Osteoblast (primary cell): ENCODE measurements around the gene AGMO. TPM values are rescaled to one million over a fixed set of nuclear protein-coding genes. Genes with fewer than 3 reads are reported as not detected.

ENCODE experiments used
- DNase-seq: peaks from one replicate; pipeline ENCODE4 v3.0.0; 2011; ENCODE audit warnings: low spot score, mixed read lengths; ENCODE audit not compliant: insufficient read length; ENCODE audit errors: missing footprints
- H2AFZ ChIP-seq: 2 replicates; pipeline ENCODE4 v1.6.0; 2011; ENCODE audit warnings: mild to moderate bottlenecking, low read length
- H3K27ac ChIP-seq: 2 replicates; pipeline ENCODE4 v1.5.1; 2011; ENCODE audit warnings: mild to moderate bottlenecking, low read depth, low read length, moderate library complexity
- H3K27me3 ChIP-seq: 2 replicates; pipeline ENCODE4 v1.6.0; 2012; ENCODE audit warnings: mild to moderate bottlenecking, control low read depth, inconsistent platforms, low read length, moderate library complexity; ENCODE audit not compliant: insufficient read depth
- H3K36me3 ChIP-seq: 2 replicates; pipeline ENCODE4 v1.5.1; 2011; ENCODE audit warnings: mild to moderate bottlenecking, low read length, control low read depth, moderate library complexity; ENCODE audit not compliant: insufficient read depth
- H3K4me1 ChIP-seq: 2 replicates; pipeline ENCODE4 v1.5.1; 2011; ENCODE audit warnings: mild to moderate bottlenecking, low read length, control low read depth, moderate library complexity; ENCODE audit not compliant: insufficient read depth
- H3K4me2 ChIP-seq: 2 replicates; pipeline ENCODE4 v1.6.0; 2011; ENCODE audit warnings: mild to moderate bottlenecking, low read length; ENCODE audit not compliant: insufficient read depth
- H3K4me3 ChIP-seq: fragments of 200-600 bp; sonication (generic); 3 replicates; pipeline ENCODE4 v1.5.1; 2012; ENCODE audit warnings: mild to moderate bottlenecking, low read length, inconsistent platforms; ENCODE audit not compliant: insufficient read depth
- H3K79me2 ChIP-seq: 2 replicates; pipeline ENCODE4 v1.6.0; 2012; ENCODE audit warnings: mild to moderate bottlenecking, low read length, control low read depth, inconsistent platforms; ENCODE audit not compliant: insufficient read depth
- H3K9me3 ChIP-seq: 2 replicates; pipeline ENCODE4 v1.5.1; 2011; ENCODE audit warnings: low read depth, low read length, control low read depth
- H4K20me1 ChIP-seq: 2 replicates; pipeline ENCODE4 v1.6.0; 2012; ENCODE audit warnings: mild to moderate bottlenecking, low read length, control low read depth; ENCODE audit not compliant: insufficient read depth
- total RNA-seq: library from RNA; depleted of rRNA; stranded (reverse); fragments of >200 nt; gene quantifications from 2 replicates; pipeline ENCODE4 v1.2.3, GENCODE V29; 2012
- TF ChIP-seq, protein P1 (sequence below): IDR thresholded peaks from 2 replicates; pipeline ENCODE4 v1.5.1; 2011; ENCODE audit warnings: mild to moderate bottlenecking, low read depth, low read length, moderate library complexity; ENCODE audit errors: extremely low read depth

Gene AGMO
- total RNA-seq, 1 donor: under 0.01 TPM

DNA sequence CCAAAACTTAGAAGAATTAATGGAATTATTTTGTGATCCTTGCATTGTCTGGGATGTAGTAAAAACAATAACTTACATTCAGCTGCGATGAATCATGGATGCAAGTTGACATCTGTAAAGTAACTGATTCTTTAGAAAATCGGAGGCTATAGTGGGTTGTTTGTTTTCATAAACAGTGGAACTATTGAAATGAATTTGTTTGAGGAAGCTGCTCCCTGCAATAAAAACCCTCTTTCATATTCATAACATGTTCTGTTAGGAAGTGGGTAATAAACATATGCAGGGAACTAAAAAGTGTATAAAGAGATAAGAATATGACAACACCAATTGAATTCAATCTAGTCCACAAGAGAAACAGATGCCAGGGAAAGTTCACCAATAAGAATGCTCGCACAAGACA is 53.6 kb downstream of the AGMO start:
- no peak overlapping the region for H3K4me3 ChIP-seq
- no peaks in the 10 kb centered on the region for H3K79me2 ChIP-seq
- peak overlapping the region; percentile 4 for H2AFZ ChIP-seq
- no peaks in the 10 kb centered on the region for H3K27me3 ChIP-seq
- TF ChIP-seq, protein P1, sequence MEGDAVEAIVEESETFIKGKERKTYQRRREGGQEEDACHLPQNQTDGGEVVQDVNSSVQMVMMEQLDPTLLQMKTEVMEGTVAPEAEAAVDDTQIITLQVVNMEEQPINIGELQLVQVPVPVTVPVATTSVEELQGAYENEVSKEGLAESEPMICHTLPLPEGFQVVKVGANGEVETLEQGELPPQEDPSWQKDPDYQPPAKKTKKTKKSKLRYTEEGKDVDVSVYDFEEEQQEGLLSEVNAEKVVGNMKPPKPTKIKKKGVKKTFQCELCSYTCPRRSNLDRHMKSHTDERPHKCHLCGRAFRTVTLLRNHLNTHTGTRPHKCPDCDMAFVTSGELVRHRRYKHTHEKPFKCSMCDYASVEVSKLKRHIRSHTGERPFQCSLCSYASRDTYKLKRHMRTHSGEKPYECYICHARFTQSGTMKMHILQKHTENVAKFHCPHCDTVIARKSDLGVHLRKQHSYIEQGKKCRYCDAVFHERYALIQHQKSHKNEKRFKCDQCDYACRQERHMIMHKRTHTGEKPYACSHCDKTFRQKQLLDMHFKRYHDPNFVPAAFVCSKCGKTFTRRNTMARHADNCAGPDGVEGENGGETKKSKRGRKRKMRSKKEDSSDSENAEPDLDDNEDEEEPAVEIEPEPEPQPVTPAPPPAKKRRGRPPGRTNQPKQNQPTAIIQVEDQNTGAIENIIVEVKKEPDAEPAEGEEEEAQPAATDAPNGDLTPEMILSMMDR: no peak
- H4K20me1 ChIP-seq: no peaks in the 10 kb centered on the region
- DNase-seq: no peak
- H3K36me3 ChIP-seq: no peaks in the 10 kb centered on the region
- H3K4me2 ChIP-seq: peak overlapping the region; percentile 58
- peaks cover 32% of the 10 kb centered on the region for H3K4me1 ChIP-seq
- no peak overlapping the region for H3K27ac ChIP-seq
- no peaks in the 10 kb centered on the region for H3K9me3 ChIP-seq

DNA sequence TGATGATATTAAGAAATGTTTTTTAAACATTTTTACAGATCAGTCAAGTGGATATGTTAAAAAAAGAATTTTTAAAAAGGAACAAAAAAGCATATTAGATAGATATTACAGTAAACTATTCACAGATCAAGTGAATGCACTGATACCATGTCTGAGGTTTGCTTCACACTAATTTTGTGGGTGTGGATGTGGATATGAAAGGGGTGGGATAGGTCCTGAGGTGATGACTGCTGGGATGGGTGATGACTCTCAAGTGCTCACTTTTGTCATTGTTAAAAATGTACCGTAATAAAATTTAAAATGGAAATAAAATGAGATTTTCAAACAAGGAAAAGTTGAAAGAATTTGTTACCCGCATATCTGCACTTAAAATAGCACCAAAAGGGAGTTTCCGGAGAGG is 54.1 kb downstream of the AGMO start:
- H3K4me2 ChIP-seq: peak overlapping the region; percentile 58
- TF ChIP-seq, protein P1: no peak
- H3K36me3 ChIP-seq: no peaks in the 10 kb centered on the region
- H3K79me2 ChIP-seq: no peaks in the 10 kb centered on the region
- H3K4me1 ChIP-seq: peaks cover 32% of the 10 kb centered on the region
- DNase-seq: no peak
- H3K4me3 ChIP-seq: no peak overlapping the region
- no peak overlapping the region for H2AFZ ChIP-seq
- H3K27ac ChIP-seq: peak overlapping the region; percentile 51
- H3K27me3 ChIP-seq: no peaks in the 10 kb centered on the region
- no peaks in the 10 kb centered on the region for H4K20me1 ChIP-seq
- H3K9me3 ChIP-seq: no peaks in the 10 kb centered on the region

DNA sequence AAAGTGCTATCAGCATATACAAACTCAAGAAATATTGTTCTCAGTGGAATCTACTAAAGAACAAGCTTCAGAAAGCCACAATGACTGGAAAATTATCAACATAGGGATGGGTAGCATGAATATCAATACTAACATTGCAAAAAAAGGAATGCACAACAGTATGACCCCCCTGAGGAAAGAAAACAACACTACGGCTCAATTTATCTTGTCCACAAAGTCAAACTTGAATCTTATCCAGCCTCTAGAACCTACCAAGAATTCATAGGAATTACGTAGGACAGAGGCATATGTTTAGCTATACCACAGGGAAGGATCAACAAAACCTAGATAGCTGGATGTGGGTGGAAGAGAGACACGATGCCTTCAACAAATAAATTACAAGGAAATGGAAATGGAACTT is 54.6 kb downstream of the AGMO start:
- no peaks in the 10 kb centered on the region for H3K9me3 ChIP-seq
- H3K4me3 ChIP-seq: no peak overlapping the region
- TF ChIP-seq, protein P1: no peak
- no peaks in the 10 kb centered on the region for H4K20me1 ChIP-seq
- peak overlapping the region; percentile 14 for H3K4me2 ChIP-seq
- H3K27me3 ChIP-seq: no peaks in the 10 kb centered on the region
- H3K36me3 ChIP-seq: no peaks in the 10 kb centered on the region
- H2AFZ ChIP-seq: peak overlapping the region; percentile 27
- peaks cover 32% of the 10 kb centered on the region for H3K4me1 ChIP-seq
- DNase-seq: no peak
- no peaks in the 10 kb centered on the region for H3K79me2 ChIP-seq
- H3K27ac ChIP-seq: peak overlapping the region; percentile 18

DNA sequence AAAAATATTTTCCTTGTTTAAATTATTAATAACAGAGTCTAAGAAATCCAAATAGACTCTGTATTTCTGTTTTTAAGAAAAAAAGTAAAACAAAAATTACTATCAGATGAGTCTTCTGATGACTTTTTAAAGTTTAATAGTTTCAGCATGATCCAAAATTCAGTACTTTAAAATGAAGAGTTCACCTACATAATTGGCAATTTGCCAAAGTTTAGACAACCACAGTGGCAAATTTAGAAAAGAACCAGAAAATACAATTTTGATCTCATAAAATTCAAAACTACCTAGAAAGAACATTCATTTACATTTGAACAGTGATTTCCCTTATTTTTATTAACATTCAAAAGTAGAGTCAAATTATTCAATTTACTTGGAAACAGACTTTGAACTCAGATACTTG is 56.1 kb downstream of the AGMO start:
- H3K4me1 ChIP-seq: peaks cover 32% of the 10 kb centered on the region

More for the DNA sequence above, 56.1 kb downstream of the AGMO start:
- Histone ChIP-seq H3K27me3 (no peaks in the 10 kb centered on the region), H3K4me3 (no peak overlapping the region), H3K4me2 (no peak overlapping the region), H3K36me3 (no peaks in the 10 kb centered on the region), H3K9me3 (no peaks in the 10 kb centered on the region), H3K79me2 (no peaks in the 10 kb centered on the region), H3K27ac (no peak overlapping the region), H2AFZ (no peak overlapping the region), H4K20me1 (no peaks in the 10 kb centered on the region)
- TF ChIP-seq, protein P1: no peak
- DNase-seq: no peak
